DOHH2 (cell line): ENCODE data around the gene CCDC149.

Experiments
- H3F3A ChIP-seq: fragments of 200-600 bp; sonication (generic), shearing (Covaris generic); 2 replicates; pipeline ENCODE4 v1.6.0; 2016; ENCODE audit warnings: antibody characterized with exemption, mild to moderate bottlenecking; ENCODE audit not compliant: control insufficient read depth, insufficient read depth
- H3K27ac ChIP-seq: fragments of 200-600 bp; sonication (generic); 2 replicates; pipeline ENCODE4 v1.5.1; 2014; ENCODE audit warnings: low read depth, mild to moderate bottlenecking, low read length, moderate library complexity
- H3K27me3 ChIP-seq: fragments of 200-600 bp; sonication (generic); 2 replicates; pipeline ENCODE4 v1.6.1; 2014; ENCODE audit warnings: mild to moderate bottlenecking, low read length, mixed read lengths; ENCODE audit not compliant: control insufficient read depth
- H3K36me3 ChIP-seq: fragments of 200-600 bp; sonication (generic); 2 replicates; pipeline ENCODE4 v1.6.1; 2014; ENCODE audit warnings: mild to moderate bottlenecking, low read length, moderate library complexity, mixed read lengths; ENCODE audit not compliant: control insufficient read depth
- H3K4me1 ChIP-seq: fragments of 200-600 bp; sonication (generic); 2 replicates; pipeline ENCODE4 v1.6.1; 2014; ENCODE audit warnings: mild to moderate bottlenecking, low read length, mixed read lengths; ENCODE audit not compliant: control insufficient read depth
- H3K4me2 ChIP-seq: fragments of 200-600 bp; sonication (generic); 2 replicates; pipeline ENCODE4 v1.6.0; 2014; ENCODE audit warnings: mild to moderate bottlenecking, low read length, moderate library complexity
- H3K4me3 ChIP-seq: fragments of 200-600 bp; sonication (generic); 2 replicates; pipeline ENCODE4 v1.5.1; 2014; ENCODE audit warnings: mild to moderate bottlenecking, low read length, mixed read lengths
- H3K79me2 ChIP-seq: fragments of 200-600 bp; sonication (generic); 2 replicates; pipeline ENCODE4 v1.6.1; 2014; ENCODE audit warnings: mild to moderate bottlenecking, low read length, mixed read lengths; ENCODE audit not compliant: control insufficient read depth
- H3K9me2 ChIP-seq: fragments of 200-600 bp; sonication (generic); replicated peaks from 2 replicates; pipeline ENCODE4 v1.6.1; 2014; ENCODE audit warnings: mild to moderate bottlenecking, low read length, mixed read lengths; ENCODE audit not compliant: control insufficient read depth
- H3K9me3 ChIP-seq: fragments of 200-600 bp; sonication (generic); 2 replicates; pipeline ENCODE4 v1.6.1; 2014; ENCODE audit warnings: antibody characterized with exemption, low read length, mixed read lengths; ENCODE audit not compliant: control insufficient read depth, insufficient read depth
- H4K20me1 ChIP-seq: fragments of 200-600 bp; sonication (generic); 2 replicates; pipeline ENCODE4 v1.6.0; 2014; ENCODE audit warnings: low read depth, mild to moderate bottlenecking, antibody characterized with exemption, low read length, moderate library complexity; ENCODE audit not compliant: control insufficient read depth, insufficient read depth
- EZH2phosphoT487 ChIP-seq: fragments of 200-600 bp; sonication (generic); IDR thresholded peaks from 2 replicates; pipeline ENCODE4 v1.6.1; 2017; ENCODE audit warnings: borderline replicate concordance, mild to moderate bottlenecking, antibody characterized with exemption, low read length, moderate library complexity, mixed read lengths
- TF ChIP-seq, protein P1 (sequence below): fragments of 200-600 bp; sonication (generic); IDR thresholded peaks from one replicate; pipeline ENCODE4 v1.5.1; 2014; ENCODE audit warnings: antibody characterized with exemption, mild to moderate bottlenecking, low read depth, low read length; ENCODE audit not compliant: poor library complexity, severe bottlenecking

CCDC149 gene

DNA sequence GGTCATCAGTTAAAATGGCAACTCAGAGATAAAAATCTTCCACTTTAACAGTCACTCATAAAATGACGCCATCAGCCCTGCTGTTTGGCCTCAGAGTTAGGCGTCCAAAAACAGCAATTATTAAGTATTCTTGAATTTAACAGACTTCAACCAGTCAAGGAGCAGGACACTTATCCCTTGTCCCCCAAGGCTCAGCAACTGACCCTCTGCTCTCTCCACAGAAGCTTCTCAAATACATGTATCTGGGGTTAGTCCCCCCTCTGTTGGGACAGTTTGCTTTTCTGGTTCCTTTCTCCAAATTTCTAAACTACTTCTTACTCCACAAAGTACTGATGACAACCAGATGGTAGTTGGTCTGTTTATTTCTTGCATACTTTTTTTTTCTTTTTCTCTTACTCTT lies 63.1 kb downstream of the CCDC149 start:
- no peak overlapping the region for H3K27ac ChIP-seq
- H3K79me2 ChIP-seq: no peaks in the 10 kb centered on the region
- no peaks in the 10 kb centered on the region for H3K9me3 ChIP-seq
- no peaks in the 10 kb centered on the region for H3K36me3 ChIP-seq
- H4K20me1 ChIP-seq: no peaks in the 10 kb centered on the region
- H3K27me3 ChIP-seq: no peaks in the 10 kb centered on the region
- no peaks in the 10 kb centered on the region for H3K4me1 ChIP-seq
- H3K4me2 ChIP-seq: no peak overlapping the region
- no peaks in the 10 kb centered on the region for H3F3A ChIP-seq
- H3K9me2 ChIP-seq: no peaks in the 10 kb centered on the region
- no peak overlapping the region for H3K4me3 ChIP-seq
- TF ChIP-seq EZH2phosphoT487: no peak
- TF ChIP-seq, protein P1, sequence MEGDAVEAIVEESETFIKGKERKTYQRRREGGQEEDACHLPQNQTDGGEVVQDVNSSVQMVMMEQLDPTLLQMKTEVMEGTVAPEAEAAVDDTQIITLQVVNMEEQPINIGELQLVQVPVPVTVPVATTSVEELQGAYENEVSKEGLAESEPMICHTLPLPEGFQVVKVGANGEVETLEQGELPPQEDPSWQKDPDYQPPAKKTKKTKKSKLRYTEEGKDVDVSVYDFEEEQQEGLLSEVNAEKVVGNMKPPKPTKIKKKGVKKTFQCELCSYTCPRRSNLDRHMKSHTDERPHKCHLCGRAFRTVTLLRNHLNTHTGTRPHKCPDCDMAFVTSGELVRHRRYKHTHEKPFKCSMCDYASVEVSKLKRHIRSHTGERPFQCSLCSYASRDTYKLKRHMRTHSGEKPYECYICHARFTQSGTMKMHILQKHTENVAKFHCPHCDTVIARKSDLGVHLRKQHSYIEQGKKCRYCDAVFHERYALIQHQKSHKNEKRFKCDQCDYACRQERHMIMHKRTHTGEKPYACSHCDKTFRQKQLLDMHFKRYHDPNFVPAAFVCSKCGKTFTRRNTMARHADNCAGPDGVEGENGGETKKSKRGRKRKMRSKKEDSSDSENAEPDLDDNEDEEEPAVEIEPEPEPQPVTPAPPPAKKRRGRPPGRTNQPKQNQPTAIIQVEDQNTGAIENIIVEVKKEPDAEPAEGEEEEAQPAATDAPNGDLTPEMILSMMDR: no peak

DNA sequence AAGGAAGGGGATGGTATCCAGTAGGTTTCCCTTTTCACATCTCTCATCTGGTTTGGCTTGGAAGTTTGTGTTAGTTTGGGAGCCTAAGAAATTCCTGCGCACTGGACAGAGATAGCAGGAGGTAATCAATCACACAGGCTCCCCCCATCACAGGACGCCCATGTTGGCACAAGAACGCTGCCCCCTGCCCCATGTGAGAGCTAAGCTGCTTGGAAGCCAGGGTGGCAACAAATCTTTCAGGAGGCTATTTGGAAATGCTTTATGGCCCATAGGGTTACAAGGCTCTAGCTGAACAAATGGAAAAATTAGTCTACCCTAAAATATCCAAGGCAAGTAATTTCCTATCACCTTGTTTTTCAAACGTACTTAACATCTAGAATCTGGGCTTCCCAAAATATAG lies 63.5 kb downstream of the CCDC149 start:
- no peaks in the 10 kb centered on the region for H3K79me2 ChIP-seq
- no peaks in the 10 kb centered on the region for H3K9me3 ChIP-seq
- H3K4me1 ChIP-seq: no peaks in the 10 kb centered on the region
- H3K27me3 ChIP-seq: no peaks in the 10 kb centered on the region
- no peaks in the 10 kb centered on the region for H3K9me2 ChIP-seq
- no peak overlapping the region for H3K27ac ChIP-seq
- no peaks in the 10 kb centered on the region for H3F3A ChIP-seq
- H3K4me2 ChIP-seq: no peak overlapping the region
- TF ChIP-seq, protein P1: no peak
- no peak for TF ChIP-seq EZH2phosphoT487
- H3K36me3 ChIP-seq: no peaks in the 10 kb centered on the region
- H3K4me3 ChIP-seq: no peak overlapping the region
- H4K20me1 ChIP-seq: no peaks in the 10 kb centered on the region

GRCh38 chr4:24846716-24847115 lies 66.1 kb downstream of the CCDC149 start:
- Histone ChIP-seq H3K36me3 (no peaks in the 10 kb centered on the region), H3K9me3 (no peaks in the 10 kb centered on the region), H4K20me1 (no peaks in the 10 kb centered on the region), H3K4me2 (no peak overlapping the region), H3K4me3 (no peak overlapping the region), H3K9me2 (no peaks in the 10 kb centered on the region), H3F3A (no peaks in the 10 kb centered on the region), H3K27ac (no peak overlapping the region), H3K27me3 (no peaks in the 10 kb centered on the region), H3K4me1 (no peaks in the 10 kb centered on the region), H3K79me2 (no peaks in the 10 kb centered on the region)
- TF ChIP-seq, protein P1: no peak
- no peak for TF ChIP-seq EZH2phosphoT487

GRCh38 chr4:24845902-24846301 lies 66.9 kb downstream of the CCDC149 start:
- no peaks in the 10 kb centered on the region for H3K9me3 ChIP-seq
- H4K20me1 ChIP-seq: no peaks in the 10 kb centered on the region
- H3K27ac ChIP-seq: no peak overlapping the region
- H3K9me2 ChIP-seq: no peaks in the 10 kb centered on the region
- no peaks in the 10 kb centered on the region for H3K27me3 ChIP-seq
- no peak overlapping the region for H3K4me3 ChIP-seq
- no peaks in the 10 kb centered on the region for H3K79me2 ChIP-seq
- TF ChIP-seq EZH2phosphoT487: no peak
- TF ChIP-seq, protein P1: no peak
- H3F3A ChIP-seq: no peaks in the 10 kb centered on the region
- no peaks in the 10 kb centered on the region for H3K36me3 ChIP-seq
- no peak overlapping the region for H3K4me2 ChIP-seq
- no peaks in the 10 kb centered on the region for H3K4me1 ChIP-seq
